ENCODE data around the gene CELF2.
"Not testable (repeated sequence)": the region's sequence is repeated elsewhere in the genome, so short reads cannot be mapped to it uniquely, and the experiment has no call there.

Gene CELF2

DNA sequence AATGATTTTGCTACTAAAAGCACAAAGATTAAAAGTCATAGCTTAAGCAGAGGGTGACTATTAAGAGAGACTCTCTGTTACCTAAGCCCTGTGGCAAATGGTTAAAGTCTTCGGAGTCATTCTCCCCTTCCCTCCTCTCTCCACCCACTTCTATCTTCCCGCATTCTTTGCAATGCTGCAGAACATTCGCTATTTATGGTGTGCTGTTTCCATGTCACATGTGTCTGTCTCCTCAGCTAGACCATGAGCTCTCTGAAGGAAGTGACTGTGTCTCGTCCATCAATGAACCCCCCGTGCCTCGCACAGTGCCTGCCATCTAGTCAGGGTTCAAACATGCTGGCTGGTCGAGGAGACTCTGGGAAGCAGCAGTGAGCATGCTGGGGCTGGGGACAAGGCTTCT is 321.3 kb downstream of the CELF2 start:
- DNase-seq (ENCODE audit: low read depth): no peak
- no peak overlapping the region for H3K4me3 ChIP-seq (ENCODE audit: low read depth, low read length)

DNA sequence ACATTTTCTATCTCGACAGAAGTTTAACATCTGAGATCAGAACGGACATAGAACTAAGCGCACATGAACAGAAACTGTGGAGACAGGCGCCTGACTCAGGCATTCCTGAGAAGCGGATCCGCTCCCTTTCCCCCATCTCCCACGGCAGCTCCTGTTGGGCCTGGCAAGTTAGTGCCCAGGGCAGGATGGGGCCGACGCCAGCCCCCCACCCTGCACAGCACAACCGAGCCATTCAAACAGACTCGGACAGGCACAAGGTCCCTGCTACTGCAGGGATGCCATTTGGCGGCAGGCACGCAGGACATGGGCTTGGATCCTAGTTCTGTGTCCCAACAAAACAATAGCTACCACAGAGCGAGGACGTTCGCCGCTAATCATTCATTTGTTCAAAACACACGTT is 322.0 kb downstream of the CELF2 start:
- no peak overlapping the region for H3K4me3 ChIP-seq (ENCODE audit: low read depth, low read length)
- DNase-seq (ENCODE audit: low read depth): no peak

DNA sequence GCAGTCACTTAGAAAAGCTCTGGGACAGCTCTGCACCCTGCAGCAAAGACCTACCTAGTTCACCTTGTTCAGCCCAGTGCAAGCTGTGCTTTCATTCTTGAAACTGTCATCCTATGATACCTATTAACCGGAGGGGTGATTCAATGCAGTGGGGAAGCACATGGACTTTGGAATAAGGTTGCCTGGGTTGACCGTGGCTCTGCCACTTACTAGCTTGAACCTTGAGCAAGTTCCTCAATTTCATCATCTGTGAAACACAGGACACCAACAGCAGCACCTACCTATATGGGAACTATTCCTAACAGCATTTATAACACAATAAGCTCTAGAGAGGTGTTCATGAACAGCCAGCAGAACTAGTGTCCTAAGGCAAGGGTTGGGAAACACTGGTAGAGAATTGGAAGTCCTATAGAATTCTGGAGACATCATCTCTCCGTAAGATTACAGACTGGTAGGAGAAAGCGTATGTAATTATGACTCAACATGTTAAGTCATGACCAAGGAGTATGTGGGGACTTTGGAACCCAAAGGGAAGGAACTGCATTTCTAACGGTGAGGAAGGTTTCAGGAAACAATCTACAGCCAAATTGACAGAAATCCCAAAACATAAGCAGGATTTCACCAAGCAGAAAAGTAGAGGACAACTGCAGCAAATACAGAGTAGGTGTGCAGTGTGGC is 323.8 kb downstream of the CELF2 start:
- H3K4me3 ChIP-seq (ENCODE audit: low read depth, low read length): no peak overlapping the region
- DNase-seq (ENCODE audit: low read depth): no peak

DNA sequence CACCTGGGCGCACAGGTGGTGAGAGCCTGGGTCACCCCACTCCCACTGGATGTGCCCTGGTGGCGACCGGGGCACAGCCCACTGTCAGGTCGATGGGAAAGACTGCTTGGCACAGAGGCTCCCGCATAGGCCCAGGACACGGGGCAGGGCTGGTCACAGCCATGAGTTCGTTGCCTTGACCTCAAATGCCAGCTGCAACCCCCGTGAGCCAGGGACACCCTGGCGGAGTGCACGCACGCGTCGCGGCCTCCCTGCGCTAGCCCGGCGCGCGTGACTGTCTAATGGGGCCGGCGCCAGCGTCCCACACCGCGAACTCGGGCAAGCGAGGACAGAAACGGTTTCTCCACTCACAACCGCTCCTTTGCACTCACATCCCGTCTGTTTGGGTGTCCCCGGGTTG is 326.4 kb downstream of the CELF2 start:
- DNase-seq (ENCODE audit: low read depth): no peak
- no peak overlapping the region for H3K4me3 ChIP-seq (ENCODE audit: low read depth, low read length)

DNA sequence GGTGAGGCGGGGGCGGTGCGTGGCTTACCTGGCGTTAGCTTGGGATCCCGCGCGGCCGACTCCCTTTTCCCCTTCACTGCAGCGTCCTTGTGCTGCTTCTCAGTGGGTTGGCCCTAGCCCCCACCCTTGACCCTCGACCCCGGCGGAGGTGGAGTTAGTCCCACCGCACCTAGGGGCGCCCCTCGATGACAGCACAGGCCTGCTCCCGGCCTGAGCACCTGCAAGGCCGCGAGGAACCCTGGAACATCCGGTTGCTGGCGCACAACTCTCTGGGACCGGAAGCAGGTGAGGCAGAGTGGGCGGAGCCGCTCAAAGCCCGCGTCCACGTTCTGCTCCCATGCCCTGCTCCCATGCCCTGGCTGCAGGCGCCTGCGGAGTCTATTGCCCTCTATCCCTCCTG is 326.9 kb downstream of the CELF2 start:
- no peak overlapping the region for H3K4me3 ChIP-seq (ENCODE audit: low read depth, low read length)
- DNase-seq (ENCODE audit: low read depth): no peak

DNA sequence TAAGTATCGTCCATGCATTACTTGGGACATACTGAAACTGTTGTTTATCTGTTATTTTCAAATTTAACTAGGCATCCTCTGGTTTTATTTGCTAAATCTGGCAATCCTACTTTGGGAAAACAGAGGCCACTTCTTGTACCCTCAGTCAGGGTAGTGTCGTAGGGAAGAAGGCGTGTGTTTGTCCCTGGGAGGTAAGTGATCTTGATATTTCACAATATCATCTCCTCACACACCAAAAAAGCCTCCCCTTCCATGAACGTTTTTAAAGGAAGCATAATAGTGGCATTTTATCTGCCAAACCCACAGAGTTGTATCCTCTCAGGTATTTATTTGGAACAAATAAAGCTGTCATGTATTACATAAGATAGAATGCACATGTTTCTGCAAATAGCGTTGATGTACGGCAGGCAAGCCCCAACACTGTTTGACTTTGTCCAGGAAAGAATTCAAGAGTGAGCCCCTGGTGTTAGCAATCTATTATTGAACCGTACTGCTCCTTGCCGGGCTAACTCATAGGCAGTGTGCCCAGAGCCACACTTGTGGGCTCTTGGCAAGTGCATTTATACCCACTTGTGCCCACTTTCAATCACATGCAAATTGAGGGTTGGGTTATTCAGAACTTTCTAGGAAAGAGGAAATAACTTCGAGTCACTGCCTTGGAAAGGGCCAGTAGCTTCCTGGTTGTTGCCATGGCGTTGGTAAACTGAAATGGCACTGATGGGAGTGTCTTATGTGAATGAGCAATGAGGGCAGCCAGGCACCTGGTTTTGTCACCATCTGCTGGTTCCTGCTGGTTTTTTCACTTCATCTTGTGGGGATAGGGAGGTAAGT is 327.8 kb downstream of the CELF2 start:
- DNase-seq (ENCODE audit: low read depth): no peak
- no peak overlapping the region for H3K4me3 ChIP-seq (ENCODE audit: low read depth, low read length)

DNA sequence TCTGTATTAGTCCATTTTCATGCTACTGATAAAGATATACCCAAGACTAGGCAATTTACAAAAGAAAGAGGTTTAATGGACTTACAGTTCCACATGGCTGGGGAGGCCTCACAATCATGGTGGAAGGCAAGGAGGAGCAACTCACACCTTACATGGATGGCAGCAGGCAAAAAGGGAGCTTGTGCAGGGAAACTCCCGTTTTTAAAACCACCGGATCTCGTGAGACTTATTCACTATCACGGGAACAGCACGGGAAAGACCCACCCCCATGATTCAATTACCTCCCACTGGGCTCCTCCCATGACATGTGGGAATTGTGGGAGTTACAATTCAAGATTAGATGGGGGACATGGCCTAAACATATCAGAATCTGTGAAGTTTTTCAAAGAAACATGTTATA is 329.9 kb downstream of the CELF2 start:
- not testable (repeated sequence) for DNase-seq (ENCODE audit: low read depth); H3K4me3 ChIP-seq (ENCODE audit: low read depth, low read length)

DNA sequence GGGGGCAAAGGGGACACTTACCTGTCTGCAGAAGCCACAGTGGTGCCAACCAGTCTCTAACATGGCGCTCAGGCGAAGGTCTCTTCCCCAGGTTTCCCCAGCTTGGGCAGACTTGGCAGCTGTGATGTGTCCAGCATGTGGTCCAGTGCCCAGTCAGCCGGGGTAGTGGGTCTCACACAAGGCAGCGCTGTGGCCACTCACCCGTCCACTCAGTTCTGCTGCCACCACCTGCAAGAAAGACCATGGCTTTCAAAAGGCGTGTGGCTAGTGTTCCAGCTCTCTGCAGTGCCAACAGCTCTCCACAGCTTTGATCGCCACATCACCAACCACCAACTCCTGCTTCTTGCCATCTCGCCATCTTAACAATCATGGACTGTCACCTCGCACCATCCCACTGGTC is 334.1 kb downstream of the CELF2 start:
- H3K4me3 ChIP-seq (ENCODE audit: low read depth, low read length): no peak overlapping the region

DNA sequence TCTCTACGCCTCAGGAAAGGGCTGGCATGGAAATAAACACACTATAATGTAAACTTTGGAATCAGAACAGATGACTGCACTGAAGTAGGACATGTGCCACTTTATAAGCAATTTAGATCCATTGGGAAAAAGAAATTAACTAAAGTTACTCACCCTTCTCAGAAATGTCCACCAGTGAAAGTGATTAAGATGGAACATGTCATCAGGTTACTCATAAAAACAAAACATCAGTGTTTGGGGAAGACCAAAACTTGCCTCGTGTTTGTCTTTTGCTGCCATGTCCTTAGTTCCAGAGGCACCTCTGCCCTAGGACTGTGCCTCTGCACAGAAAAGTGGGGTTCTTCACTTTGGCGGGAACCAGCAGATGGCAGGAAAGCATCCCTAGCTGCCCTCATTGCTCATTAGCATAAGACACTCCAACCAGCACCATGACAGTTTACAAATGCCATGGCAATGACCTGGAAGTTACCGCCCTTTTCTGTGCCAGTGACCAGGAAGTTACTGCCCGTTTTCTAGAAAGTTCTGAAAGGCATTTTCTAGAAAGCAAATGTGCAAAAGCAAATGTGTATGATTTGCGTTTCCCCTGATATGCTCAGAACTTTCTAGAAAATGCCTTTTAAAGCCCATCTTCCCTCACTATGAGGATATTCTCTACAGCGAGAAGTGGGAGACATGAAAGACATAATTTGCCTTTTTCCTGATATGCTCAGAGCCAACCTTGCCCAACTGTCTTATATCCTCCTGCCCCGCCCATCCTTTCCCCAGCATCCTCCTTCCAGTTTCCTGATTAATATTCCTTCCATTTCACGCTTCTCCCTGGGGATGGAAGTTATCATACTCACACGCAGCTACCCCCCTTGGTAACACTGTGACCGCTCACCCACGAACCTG is 335.6 kb downstream of the CELF2 start:
- no peak overlapping the region for H3K4me3 ChIP-seq (ENCODE audit: low read depth, low read length)
- DNase-seq (ENCODE audit: low read depth): no peak

More for the DNA sequence above, 334.1 kb downstream of the CELF2 start:
- DNase-seq (ENCODE audit: low read depth): no peak

DNA sequence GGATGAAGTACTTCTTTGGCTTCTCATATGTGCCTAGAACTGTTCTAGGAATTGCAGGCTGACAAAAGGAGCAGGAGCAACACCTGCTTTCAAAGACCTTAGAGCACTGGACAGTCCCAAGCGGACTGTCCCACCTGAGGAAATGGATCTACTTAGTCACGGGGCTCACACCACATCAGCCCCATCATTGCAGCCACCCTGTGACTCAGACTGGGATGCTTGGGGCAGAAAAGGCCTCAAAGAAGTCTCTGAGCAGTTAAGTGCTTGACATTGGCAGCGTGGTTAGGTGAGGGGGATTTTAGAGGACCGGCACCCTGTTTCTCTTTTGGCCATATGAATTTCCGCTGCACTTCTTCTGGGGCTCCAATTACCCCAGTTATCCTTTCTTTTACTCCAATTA is 337.2 kb downstream of the CELF2 start:
- no peak overlapping the region for H3K4me3 ChIP-seq (ENCODE audit: low read depth, low read length)
- DNase-seq (ENCODE audit: low read depth): no peak

DNA sequence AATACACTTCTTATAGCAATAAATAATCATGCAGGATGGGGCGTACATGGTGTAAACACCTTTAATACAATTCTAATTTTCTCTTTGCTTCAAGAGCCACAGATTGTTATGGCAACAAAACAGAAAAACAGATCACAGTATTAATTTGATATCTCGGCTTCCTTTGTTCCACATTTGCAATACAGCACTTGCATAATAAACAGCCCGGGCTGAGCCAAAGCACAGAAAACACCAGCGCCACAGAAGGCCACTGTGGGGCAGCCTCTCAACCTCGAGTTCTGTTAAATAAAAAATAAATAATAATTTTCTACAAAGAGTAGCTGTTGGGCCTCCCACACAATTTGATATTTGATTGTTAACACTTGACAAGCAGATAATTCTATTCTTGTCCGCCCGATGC is 337.9 kb downstream of the CELF2 start:
- no peak for DNase-seq (ENCODE audit: low read depth)

DNA sequence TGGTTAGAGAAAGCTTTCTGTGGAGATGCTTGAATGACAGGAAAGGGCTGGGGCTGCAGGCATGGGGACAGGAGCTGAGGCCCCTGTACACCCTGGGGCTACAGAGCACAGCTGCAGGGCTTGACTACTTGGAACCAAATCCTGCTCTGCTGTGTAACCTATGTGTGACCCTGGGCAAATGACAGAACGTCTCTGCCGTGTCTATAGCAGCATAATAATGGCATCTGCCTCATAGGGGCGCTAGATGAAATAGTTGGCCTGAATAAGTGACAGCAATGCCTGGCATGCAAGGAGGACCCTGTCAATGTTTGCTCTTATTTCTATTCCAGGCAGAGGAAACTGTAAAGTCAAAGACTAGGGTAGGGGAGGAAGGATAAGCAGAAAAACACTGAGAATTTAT is 339.8 kb downstream of the CELF2 start:
- DNase-seq (ENCODE audit: low read depth): no peak
- no peak overlapping the region for H3K4me3 ChIP-seq (ENCODE audit: low read depth, low read length)

More for the DNA sequence above, 337.9 kb downstream of the CELF2 start:
- no peak overlapping the region for H3K4me3 ChIP-seq (ENCODE audit: low read depth, low read length)

DNA sequence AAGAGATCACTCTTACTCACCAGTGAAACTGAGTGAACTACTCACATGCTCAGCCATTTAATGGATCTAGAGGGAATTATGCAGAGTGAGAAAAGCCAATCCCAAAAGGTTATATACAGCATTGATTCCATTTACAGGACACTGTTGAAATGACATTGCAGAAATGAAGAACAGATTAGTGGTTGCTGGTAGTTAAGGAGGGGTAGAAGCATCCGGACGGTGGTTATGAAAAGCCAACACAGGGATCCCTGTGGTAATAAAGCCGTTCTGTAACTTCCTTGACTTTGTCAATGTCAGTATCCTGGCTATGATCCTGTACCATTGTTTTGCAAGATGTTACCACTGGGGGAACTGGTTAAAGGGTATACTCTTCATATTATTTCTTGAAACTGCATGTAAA is 340.3 kb downstream of the CELF2 start:
- H3K4me3 ChIP-seq (ENCODE audit: low read depth, low read length): no peak overlapping the region
- DNase-seq (ENCODE audit: low read depth): no peak

DNA sequence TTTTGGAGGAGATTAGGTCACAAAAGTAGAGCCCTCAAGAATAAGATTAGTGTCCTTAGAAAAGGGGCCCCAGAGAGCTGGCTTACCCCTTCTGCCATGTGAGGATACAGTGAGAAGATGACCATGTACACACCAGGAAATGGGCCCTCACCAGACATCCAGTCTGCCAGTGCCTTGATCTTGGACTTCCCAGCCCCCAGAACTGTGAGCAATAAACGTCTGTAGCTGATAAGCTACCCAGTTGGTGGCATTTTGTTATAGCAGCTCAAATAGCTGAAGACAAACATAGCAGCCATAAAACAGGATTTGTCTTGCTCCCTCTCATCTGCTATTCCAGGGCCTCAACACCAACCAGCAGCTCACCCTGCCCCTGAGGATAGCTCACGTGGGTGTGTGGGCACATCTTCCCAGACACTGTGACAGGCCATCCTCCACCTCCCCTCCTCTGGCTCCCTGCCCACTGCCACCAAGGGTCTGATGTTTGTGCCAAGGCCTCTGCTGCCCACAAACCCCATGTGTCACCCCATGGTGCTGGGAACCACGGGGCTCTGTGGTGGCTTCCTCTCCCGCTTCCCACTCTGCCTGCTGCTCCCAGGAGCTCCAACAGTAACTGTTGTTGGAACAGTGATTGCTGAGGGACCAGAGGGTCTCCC is 341.4 kb downstream of the CELF2 start:
- no peak for DNase-seq (ENCODE audit: low read depth)
- H3K4me3 ChIP-seq (ENCODE audit: low read depth, low read length): no peak overlapping the region

DNA sequence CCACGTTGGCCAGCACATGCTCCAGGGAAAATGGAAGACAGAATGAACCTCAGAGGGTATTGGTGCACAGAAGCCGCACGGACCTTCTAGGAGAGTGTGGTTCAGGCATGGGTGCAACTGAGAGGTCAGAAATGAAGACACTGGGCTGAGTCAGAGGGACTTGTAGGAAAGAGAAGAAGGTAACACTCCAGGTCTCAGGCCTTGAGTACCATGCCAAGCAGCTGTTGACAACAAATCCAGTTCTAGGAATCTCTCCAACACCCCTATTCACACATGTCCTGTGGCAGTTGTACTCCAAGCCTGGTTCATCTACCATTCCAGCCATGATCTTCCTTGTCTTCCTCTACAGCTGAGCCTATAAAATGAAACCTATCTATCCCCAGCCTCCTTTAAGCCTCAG is 342.2 kb downstream of the CELF2 start:
- no peak overlapping the region for H3K4me3 ChIP-seq (ENCODE audit: low read depth, low read length)
- DNase-seq (ENCODE audit: low read depth): no peak

DNA sequence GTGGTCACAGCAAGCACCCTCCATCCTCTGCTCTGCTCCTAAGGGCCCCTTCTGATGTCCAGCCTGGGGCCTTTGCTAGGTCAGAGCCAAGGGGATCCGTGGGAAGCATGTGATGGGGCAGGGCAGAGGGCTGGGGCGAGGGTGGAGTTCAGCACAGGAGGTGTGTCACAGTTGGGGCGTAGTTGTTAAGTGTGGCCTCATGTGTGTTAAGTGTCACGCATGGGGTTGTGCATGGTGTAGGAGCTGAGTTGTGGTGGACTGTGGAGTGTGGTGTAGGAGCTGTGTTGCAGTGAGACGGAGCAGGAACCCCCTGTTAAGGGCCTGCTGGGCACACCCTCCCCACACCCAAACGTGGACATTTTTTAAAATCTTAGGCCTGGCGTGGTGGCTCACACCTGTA is 345.8 kb downstream of the CELF2 start:
- DNase-seq (ENCODE audit: low read depth): no peak
- no peak overlapping the region for H3K4me3 ChIP-seq (ENCODE audit: low read depth, low read length)

DNA sequence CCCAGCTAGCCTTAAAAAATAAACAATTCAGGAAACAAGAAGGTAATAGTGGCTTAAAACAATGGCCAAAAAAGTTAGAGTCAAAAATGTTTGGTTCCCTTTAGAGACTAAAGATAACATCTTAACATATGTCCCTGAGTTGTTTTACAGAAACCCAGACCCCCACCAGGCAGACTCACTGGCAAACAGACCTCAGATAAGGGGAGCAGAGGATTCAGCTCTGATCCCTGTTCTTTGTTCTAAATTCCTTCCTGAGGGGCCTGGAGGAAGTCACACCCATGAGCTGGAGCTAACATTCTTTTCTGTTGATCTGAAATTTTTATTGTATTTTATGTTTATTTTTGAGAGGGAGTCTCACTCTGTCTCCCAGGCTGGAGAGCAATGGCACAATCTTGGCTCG is 346.6 kb downstream of the CELF2 start:
- H3K4me3 ChIP-seq (ENCODE audit: low read depth, low read length): no peak overlapping the region
- DNase-seq (ENCODE audit: low read depth): no peak

DNA sequence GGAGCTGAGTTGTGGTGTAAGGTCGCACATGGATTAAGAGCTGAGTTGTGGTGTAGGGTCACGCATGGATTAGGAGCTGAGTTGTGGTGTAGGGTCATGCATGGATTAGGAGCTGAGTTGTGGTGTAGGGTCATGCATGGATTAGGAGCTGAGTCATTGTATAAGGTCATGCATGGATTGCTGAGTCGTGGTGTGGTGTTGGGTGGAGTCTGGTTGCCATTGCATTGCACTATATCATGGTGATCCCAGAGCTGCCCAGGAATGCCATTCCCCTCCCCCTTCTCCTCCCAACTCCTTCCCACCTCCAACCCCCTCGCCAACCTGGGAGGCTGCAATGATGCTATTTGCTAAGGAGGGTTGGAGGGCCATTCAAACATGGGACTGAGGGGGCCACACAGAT is 349.2 kb downstream of the CELF2 start:
- not testable (repeated sequence) for DNase-seq (ENCODE audit: low read depth); H3K4me3 ChIP-seq (ENCODE audit: low read depth, low read length)

DNA sequence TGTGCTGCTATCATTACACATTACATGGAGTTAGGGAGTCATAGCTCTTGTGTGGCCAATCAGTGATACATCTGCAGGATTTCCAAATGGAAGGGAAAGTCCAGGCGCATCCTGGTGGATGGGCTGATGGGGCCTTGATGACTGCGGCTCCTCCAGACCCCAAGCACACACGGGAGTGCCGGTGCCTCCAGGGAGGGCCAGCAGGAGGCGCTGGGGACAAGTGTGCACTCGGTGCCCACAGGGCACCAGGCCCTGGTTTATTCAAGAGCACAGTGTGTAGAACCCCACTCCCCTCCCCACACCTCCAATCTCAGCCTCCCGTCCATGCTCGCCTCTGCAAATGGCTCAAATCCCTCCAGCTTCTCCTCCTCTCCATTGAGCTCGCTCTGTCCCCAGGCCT is 349.8 kb downstream of the CELF2 start:
- H3K4me3 ChIP-seq (ENCODE audit: low read depth, low read length): no peak overlapping the region
- no peak for DNase-seq (ENCODE audit: low read depth)

DNA sequence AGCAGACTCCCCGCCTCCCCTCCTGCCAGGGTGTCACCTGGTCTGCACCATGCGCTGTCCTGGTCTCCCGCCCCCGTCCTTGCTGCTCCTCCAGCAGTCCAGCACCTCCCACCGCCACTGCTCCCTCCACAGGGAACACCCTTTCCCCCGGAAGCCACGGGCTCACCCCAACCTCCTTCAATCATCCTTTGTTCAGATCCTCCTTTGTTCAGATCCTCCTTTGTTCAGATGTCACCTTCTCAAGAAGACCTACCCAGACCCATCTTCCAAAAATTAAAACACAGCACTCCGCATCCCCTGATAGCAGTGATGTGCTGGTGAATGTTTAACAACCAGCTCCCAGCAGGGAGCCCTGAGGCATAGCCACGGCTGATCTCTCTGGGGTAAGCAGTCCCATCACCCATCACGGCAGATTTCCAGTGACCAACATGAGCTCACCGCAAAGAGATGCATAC is 356.1 kb downstream of the CELF2 start:
- DNase-seq (ENCODE audit: low read depth): no peak
- H3K4me3 ChIP-seq (ENCODE audit: low read depth, low read length): no peak overlapping the region

All from skeletal muscle cell (primary cell).